OCI-LY7 (cell line): ENCODE data around the gene CASQ2. TPM values are rescaled to one million over a fixed set of nuclear protein-coding genes. Genes with fewer than 3 reads are reported as not detected.

Source experiments
- BruUV-seq: library from RNA; stranded (reverse); fragments of 400-500 nt; replicated peaks from 2 replicates; lab custom pipeline; 2021; lab: Mats Ljungman, UMichigan
- CTCF ChIA-PET: fragments of 300-600 bp; sonication (Branson Sonifier 250); formaldehyde crosslinking; loops from one replicate; lab custom pipeline; 2022; ENCODE audit warnings: antibody characterized with exemption; ENCODE audit not compliant: unreplicated experiment; lab: Charles Lee
- POLR2A ChIA-PET: fragments of 300-600 bp; sonication (Branson Sonifier 250); formaldehyde crosslinking; loops from one replicate; lab custom pipeline; 2022; ENCODE audit warnings: antibody characterized with exemption; lab: Charles Lee
- DNase-seq: peaks from one replicate; pipeline ENCODE4 v3.0.0-alpha.2; 2015; ENCODE audit warnings: low spot score
- H2AFZ ChIP-seq: fragments of 200-600 bp; sonication (generic), shearing (Covaris generic); 2 replicates; pipeline ENCODE4 v1.6.1; 2014; ENCODE audit warnings: mild to moderate bottlenecking, antibody characterized with exemption, low read length, moderate library complexity
- H3K27ac ChIP-seq: fragments of 200-600 bp; sonication (generic); 2 replicates; pipeline ENCODE4 v1.5.1; 2014; ENCODE audit warnings: mixed run types, low read depth, mild to moderate bottlenecking, moderate library complexity, low read length, inconsistent platforms; ENCODE audit not compliant: poor library complexity, severe bottlenecking
- H3K36me3 ChIP-seq: fragments of 200-600 bp; sonication (generic); 2 replicates; pipeline ENCODE4 v1.6.1; 2014; ENCODE audit warnings: mild to moderate bottlenecking, antibody characterized with exemption, low read length, moderate library complexity, mixed read lengths; ENCODE audit not compliant: insufficient read depth
- H3K4me1 ChIP-seq: fragments of 200-600 bp; sonication (generic); 2 replicates; pipeline ENCODE4 v1.5.1; 2014; ENCODE audit warnings: mild to moderate bottlenecking, low read length; ENCODE audit not compliant: insufficient read depth, poor library complexity, severe bottlenecking
- H3K4me2 ChIP-seq: fragments of 200-600 bp; sonication (generic); 2 replicates; pipeline ENCODE4 v1.6.1; 2014; ENCODE audit warnings: mild to moderate bottlenecking, low read length
- H3K4me3 ChIP-seq: fragments of 200-600 bp; sonication (generic); 2 replicates; pipeline ENCODE4 v1.5.1; 2014; ENCODE audit warnings: mild to moderate bottlenecking, low read depth, low read length; ENCODE audit not compliant: poor library complexity, severe bottlenecking
- H3K79me2 ChIP-seq: fragments of 200-600 bp; sonication (generic); 2 replicates; pipeline ENCODE4 v1.6.1; 2016; ENCODE audit warnings: low read depth, mild to moderate bottlenecking, low read length, moderate library complexity, mixed read lengths; ENCODE audit not compliant: insufficient read depth
- H3K9me2 ChIP-seq: fragments of 200-600 bp; sonication (generic); 2 replicates; pipeline ENCODE4 v1.6.1; 2016; ENCODE audit warnings: mild to moderate bottlenecking, low read length, mixed read lengths; ENCODE audit not compliant: insufficient read depth
- H3K9me3 ChIP-seq: fragments of 200-600 bp; sonication (generic); 2 replicates; pipeline ENCODE4 v1.6.1; 2014; ENCODE audit warnings: mild to moderate bottlenecking, mixed run types, low read length, mixed read lengths
- H4K20me1 ChIP-seq: fragments of 200-600 bp; sonication (generic); 2 replicates; pipeline ENCODE4 v1.6.1; 2014; ENCODE audit warnings: mild to moderate bottlenecking, antibody characterized with exemption, low read length, moderate library complexity, mixed read lengths; ENCODE audit not compliant: insufficient read depth
- EZH2phosphoT487 ChIP-seq: fragments of 200-600 bp; sonication (generic); IDR thresholded peaks from 2 replicates; pipeline ENCODE4 v1.6.1; 2018; ENCODE audit warnings: low read depth, borderline replicate concordance, mild to moderate bottlenecking, mixed run types, antibody characterized with exemption, low read length, moderate library complexity, mixed read lengths
- intact Hi-C: fragments of 100-400 bp; cut with micrococcal nuclease; formaldehyde crosslinking; loops from one replicate; pipeline ENCODE4 v1.10.0; 2022; ENCODE audit not compliant: unreplicated experiment
- total RNA-seq, 2 experiments: library from RNA; depleted of rRNA in 1 of 2; stranded (reverse); fragments of >200 nt in 1 of 2; shearing (Covaris generic) in 1 of 2; gene quantifications; 2 replicates each; pipeline ENCODE4 v1.2.3, GENCODE V29; 2014 to 2022
- TF ChIP-seq, protein P1 (sequence below): fragments of 200-600 bp; sonication (generic); conservative IDR thresholded peaks from 2 replicates; pipeline ENCODE4 v1.5.1; 2014; ENCODE audit warnings: mild to moderate bottlenecking, antibody characterized with exemption, low read length, moderate library complexity, mixed read lengths

Gene CASQ2
- total RNA-seq, 2 experiments from 2014 or later = not detected

GRCh38 chr1:115757326-115757725 is 11.2 kb downstream of the CASQ2 start:
- CTCF ChIA-PET = no interaction called here

GRCh38 chr1:115755456-115756370 is 12.8 kb downstream of the CASQ2 start:
- ChIA-PET CTCF (no interaction called here), POLR2A (no interaction called here)
- no peak overlapping the region for H3K4me3 ChIP-seq
- no peaks in the 10 kb centered on the region for H3K9me3 ChIP-seq
- H2AFZ ChIP-seq = no peak overlapping the region
- no peak for DNase-seq
- no TSS peak for BruUV-seq
- intact Hi-C loops = no loop called here
- H3K36me3 ChIP-seq = no peaks in the 10 kb centered on the region
- H3K79me2 ChIP-seq = no peaks in the 10 kb centered on the region
- H3K9me2 ChIP-seq = no peaks in the 10 kb centered on the region
- H4K20me1 ChIP-seq = no peaks in the 10 kb centered on the region
- H3K4me2 ChIP-seq = no peak overlapping the region
- H3K27ac ChIP-seq = no peak overlapping the region
- no peak for TF ChIP-seq EZH2phosphoT487
- TF ChIP-seq, protein P1, sequence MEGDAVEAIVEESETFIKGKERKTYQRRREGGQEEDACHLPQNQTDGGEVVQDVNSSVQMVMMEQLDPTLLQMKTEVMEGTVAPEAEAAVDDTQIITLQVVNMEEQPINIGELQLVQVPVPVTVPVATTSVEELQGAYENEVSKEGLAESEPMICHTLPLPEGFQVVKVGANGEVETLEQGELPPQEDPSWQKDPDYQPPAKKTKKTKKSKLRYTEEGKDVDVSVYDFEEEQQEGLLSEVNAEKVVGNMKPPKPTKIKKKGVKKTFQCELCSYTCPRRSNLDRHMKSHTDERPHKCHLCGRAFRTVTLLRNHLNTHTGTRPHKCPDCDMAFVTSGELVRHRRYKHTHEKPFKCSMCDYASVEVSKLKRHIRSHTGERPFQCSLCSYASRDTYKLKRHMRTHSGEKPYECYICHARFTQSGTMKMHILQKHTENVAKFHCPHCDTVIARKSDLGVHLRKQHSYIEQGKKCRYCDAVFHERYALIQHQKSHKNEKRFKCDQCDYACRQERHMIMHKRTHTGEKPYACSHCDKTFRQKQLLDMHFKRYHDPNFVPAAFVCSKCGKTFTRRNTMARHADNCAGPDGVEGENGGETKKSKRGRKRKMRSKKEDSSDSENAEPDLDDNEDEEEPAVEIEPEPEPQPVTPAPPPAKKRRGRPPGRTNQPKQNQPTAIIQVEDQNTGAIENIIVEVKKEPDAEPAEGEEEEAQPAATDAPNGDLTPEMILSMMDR = no peak
- no peaks in the 10 kb centered on the region for H3K4me1 ChIP-seq

More at GRCh38 chr1:115757326-115757725, 11.2 kb downstream of the CASQ2 start:
- Histone ChIP-seq H3K27ac (no peak overlapping the region), H3K4me2 (no peak overlapping the region), H4K20me1 (no peaks in the 10 kb centered on the region), H3K4me1 (no peaks in the 10 kb centered on the region), H3K9me2 (no peaks in the 10 kb centered on the region), H3K36me3 (no peaks in the 10 kb centered on the region), H3K79me2 (no peaks in the 10 kb centered on the region), H2AFZ (no peak overlapping the region), H3K4me3 (no peak overlapping the region), H3K9me3 (no peaks in the 10 kb centered on the region)
- no peak for TF ChIP-seq EZH2phosphoT487
- TF ChIP-seq, protein P1 = no peak
- POLR2A ChIA-PET = interaction anchor here (0.6 to 1.1 kb wide), 2 partner anchors 9 to 632 kb away, joined by 3 read pairs; no protein-coding TSS in a partner anchor
- intact Hi-C loops = no loop called here
- DNase-seq = no peak
- BruUV-seq = no TSS peak

DNA sequence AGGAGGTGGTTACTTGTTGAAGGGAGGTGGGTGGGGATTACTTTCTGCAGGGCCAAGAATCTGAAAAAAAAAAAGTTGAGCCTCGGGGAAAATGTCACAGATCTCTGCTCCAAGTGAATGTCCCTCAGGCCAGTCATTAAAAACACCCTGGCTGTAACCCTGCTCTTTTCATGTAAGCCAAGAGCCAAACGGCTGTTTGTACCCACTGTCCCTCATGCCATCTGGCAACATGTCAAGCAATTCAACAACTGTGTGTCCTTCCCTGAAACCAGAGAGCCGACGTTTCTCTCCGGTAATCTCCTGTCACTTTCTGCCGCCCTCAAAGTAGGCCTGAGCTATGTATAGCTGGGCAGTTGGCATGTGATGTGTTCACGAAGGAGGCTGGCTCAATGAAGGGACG is 14.7 kb downstream of the CASQ2 start:
- Histone ChIP-seq H4K20me1 (no peaks in the 10 kb centered on the region), H3K9me3 (no peaks in the 10 kb centered on the region), H3K27ac (no peak overlapping the region), H3K4me3 (no peak overlapping the region), H3K4me2 (no peak overlapping the region), H3K79me2 (no peaks in the 10 kb centered on the region), H3K4me1 (no peaks in the 10 kb centered on the region), H3K36me3 (no peaks in the 10 kb centered on the region), H2AFZ (no peak overlapping the region), H3K9me2 (no peaks in the 10 kb centered on the region)
- ChIA-PET CTCF (no interaction called here), POLR2A (no interaction called here)
- no TSS peak for BruUV-seq
- no peak for TF ChIP-seq EZH2phosphoT487
- TF ChIP-seq, protein P1 = no peak
- intact Hi-C loops = no loop called here
- DNase-seq = no peak
